Measurements from ENCODE around the gene COMMD2.

The COMMD2 gene

GRCh38 chr3:149744606-149745005, 7.7 kb downstream of the COMMD2 start:
- TF ChIP-seq, protein P1, sequence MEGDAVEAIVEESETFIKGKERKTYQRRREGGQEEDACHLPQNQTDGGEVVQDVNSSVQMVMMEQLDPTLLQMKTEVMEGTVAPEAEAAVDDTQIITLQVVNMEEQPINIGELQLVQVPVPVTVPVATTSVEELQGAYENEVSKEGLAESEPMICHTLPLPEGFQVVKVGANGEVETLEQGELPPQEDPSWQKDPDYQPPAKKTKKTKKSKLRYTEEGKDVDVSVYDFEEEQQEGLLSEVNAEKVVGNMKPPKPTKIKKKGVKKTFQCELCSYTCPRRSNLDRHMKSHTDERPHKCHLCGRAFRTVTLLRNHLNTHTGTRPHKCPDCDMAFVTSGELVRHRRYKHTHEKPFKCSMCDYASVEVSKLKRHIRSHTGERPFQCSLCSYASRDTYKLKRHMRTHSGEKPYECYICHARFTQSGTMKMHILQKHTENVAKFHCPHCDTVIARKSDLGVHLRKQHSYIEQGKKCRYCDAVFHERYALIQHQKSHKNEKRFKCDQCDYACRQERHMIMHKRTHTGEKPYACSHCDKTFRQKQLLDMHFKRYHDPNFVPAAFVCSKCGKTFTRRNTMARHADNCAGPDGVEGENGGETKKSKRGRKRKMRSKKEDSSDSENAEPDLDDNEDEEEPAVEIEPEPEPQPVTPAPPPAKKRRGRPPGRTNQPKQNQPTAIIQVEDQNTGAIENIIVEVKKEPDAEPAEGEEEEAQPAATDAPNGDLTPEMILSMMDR (IDR thresholded peaks at IDR 0.05) = no peak
- no peaks in the 10 kb centered on the region for H3K27me3 ChIP-seq
- no peak overlapping the region for H3K27ac ChIP-seq
- H3K9me3 ChIP-seq = no peaks in the 10 kb centered on the region
- H3K4me1 ChIP-seq (ENCODE audit: control insufficient read depth in 1 of 2, insufficient read depth in 1 of 2, low read depth in 1 of 2, low read length in 1 of 2) = no peaks in the 10 kb centered on the region
- no peak overlapping the region for H3K4me3 ChIP-seq (ENCODE audit: low read depth in 1 of 2, low read length in 1 of 2)
- H3K36me3 ChIP-seq = peaks cover 71% of the 10 kb centered on the region

DNA sequence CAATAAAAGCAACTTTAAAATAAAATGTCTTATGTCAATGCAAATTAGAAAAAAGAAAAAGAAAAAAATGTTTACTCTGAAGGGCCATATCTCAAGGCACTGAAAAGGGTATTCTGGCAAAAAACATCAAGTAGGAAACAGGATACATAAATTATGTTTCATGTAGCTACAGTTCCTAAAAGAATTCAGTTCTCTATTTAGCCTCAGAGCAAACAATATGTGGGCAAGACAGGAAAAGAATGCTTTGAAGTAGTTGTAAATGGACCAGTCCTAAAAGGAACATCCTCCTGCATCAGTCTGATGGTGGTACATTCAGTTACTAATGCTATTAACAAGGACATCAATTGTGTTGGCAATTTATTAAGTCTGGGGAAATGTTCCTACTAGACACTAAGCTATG, 8.1 kb downstream of the COMMD2 start:
- H3K9me3 ChIP-seq = no peaks in the 10 kb centered on the region
- TF ChIP-seq, protein P1 (IDR thresholded peaks at IDR 0.05) = no peak
- H3K27ac ChIP-seq = no peak overlapping the region
- no peaks in the 10 kb centered on the region for H3K4me1 ChIP-seq (ENCODE audit: control insufficient read depth in 1 of 2, insufficient read depth in 1 of 2, low read depth in 1 of 2, low read length in 1 of 2)
- H3K27me3 ChIP-seq = no peaks in the 10 kb centered on the region
- H3K4me3 ChIP-seq (ENCODE audit: low read depth in 1 of 2, low read length in 1 of 2) = no peak overlapping the region
- H3K36me3 ChIP-seq = peaks cover 73% of the 10 kb centered on the region

- Histone ChIP-seq H3K36me3 (peaks cover 38% of the 10 kb centered on the region), H3K4me3 (ENCODE audit: low read depth in 1 of 2, low read length in 1 of 2) (no peak overlapping the region), H3K4me1 (ENCODE audit: control insufficient read depth in 1 of 2, insufficient read depth in 1 of 2, low read depth in 1 of 2, low read length in 1 of 2) (no peaks in the 10 kb centered on the region), H3K9me3 (no peaks in the 10 kb centered on the region), H3K27me3 (no peaks in the 10 kb centered on the region), H3K27ac (no peak overlapping the region)
- TF ChIP-seq, protein P1 (IDR thresholded peaks at IDR 0.05) = no peak
Measured at GRCh38 chr3:149739396-149739795, 12.9 kb downstream of the COMMD2 start.

GRCh38 chr3:149738876-149739275, 13.4 kb downstream of the COMMD2 start:
- peaks cover 34% of the 10 kb centered on the region for H3K36me3 ChIP-seq
- no peaks in the 10 kb centered on the region for H3K27me3 ChIP-seq
- no peaks in the 10 kb centered on the region for H3K4me1 ChIP-seq (ENCODE audit: control insufficient read depth in 1 of 2, insufficient read depth in 1 of 2, low read depth in 1 of 2, low read length in 1 of 2)
- no peak overlapping the region for H3K27ac ChIP-seq
- no peak overlapping the region for H3K4me3 ChIP-seq (ENCODE audit: low read depth in 1 of 2, low read length in 1 of 2)
- TF ChIP-seq, protein P1 (IDR thresholded peaks at IDR 0.05) = no peak
- no peaks in the 10 kb centered on the region for H3K9me3 ChIP-seq

DNA sequence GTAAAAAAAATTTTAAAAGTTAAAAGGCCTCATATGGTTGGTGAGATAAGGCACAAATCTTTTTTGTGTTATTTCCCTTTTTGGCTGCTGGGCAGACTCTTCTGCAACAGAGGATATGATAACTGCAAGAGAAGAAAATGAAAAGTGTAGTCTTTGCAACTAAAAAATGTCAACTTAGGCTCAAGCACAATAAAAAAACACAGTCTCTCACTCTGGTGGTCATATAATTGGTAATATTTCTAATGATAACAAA, 15.4 kb downstream of the COMMD2 start:
- TF ChIP-seq, protein P1 (IDR thresholded peaks at IDR 0.05) = no peak
- Histone ChIP-seq H3K9me3 (no peaks in the 10 kb centered on the region), H3K4me3 (ENCODE audit: low read depth in 1 of 2, low read length in 1 of 2) (no peak overlapping the region), H3K4me1 (ENCODE audit: control insufficient read depth in 1 of 2, insufficient read depth in 1 of 2, low read depth in 1 of 2, low read length in 1 of 2) (no peaks in the 10 kb centered on the region), H3K27me3 (peaks cover 15% of the 10 kb centered on the region), H3K27ac (no peak overlapping the region), H3K36me3 (peaks cover 28% of the 10 kb centered on the region)

All from neutrophil (primary cell).